Body of pancreas (tissue), 4 donors: ENCODE results near the gene IYD. TPM values are rescaled to one million over a fixed set of nuclear protein-coding genes. Genes with fewer than 3 reads are reported as not detected.
A peak's percentile ranks its signal among the peaks of the same experiment; 100 is the strongest.

ENCODE experiments used
- ATAC-seq: fragments of 150-250 bp; one replicate; pipeline ENCODE4 v1.9.1; 2016
- DNase-seq, 4 donors: peaks; one replicate each; pipeline ENCODE4 v3.0.0-alpha.2; 2019
- H3K27ac ChIP-seq, 4 donors: fragments of 200-600 bp; sonication (generic); 1 replicate in 3 of 4; 2 replicates in 1 of 4; pipeline versions ENCODE4 v1.5.1 to v1.6.1; 2016 to 2019; ENCODE audit warnings: mild to moderate bottlenecking in 1 of 4, mixed read lengths in 1 of 4, moderate library complexity in 1 of 4
- H3K27me3 ChIP-seq, 2 donors: fragments of 200-600 bp; sonication (generic); one replicate each; pipeline ENCODE4 v1.6.0; 2016; ENCODE audit warnings: mild to moderate bottlenecking in 1 of 2
- H3K36me3 ChIP-seq, 2 donors: fragments of 200-600 bp; sonication (generic); replicated peaks in 1 of 2; 2 replicates each; pipeline ENCODE4 v1.5.1; 2016; ENCODE audit warnings: low read depth in 2 of 2; ENCODE audit not compliant: insufficient read depth in 1 of 2
- H3K4me1 ChIP-seq: fragments of 200-600 bp; sonication (generic); one replicate; pipeline ENCODE4 v1.6.0; 2016
- H3K4me3 ChIP-seq, 2 donors: fragments of 200-600 bp; sonication (generic); 1 replicate in 1 of 2; 2 replicates in 1 of 2; pipeline ENCODE4 v1.5.1; 2016 to 2019
- H3K9me3 ChIP-seq, 3 donors: fragments of 200-600 bp; sonication (generic); 1 replicate in 2 of 3; 2 replicates in 1 of 3; pipeline ENCODE4 v1.5.1; 2016
- POLR2A ChIP-seq, 3 donors: fragments of 450-650 bp; IDR thresholded peaks; one replicate each; pipeline ENCODE4 v1.6.1; 2016; ENCODE audit warnings: antibody characterized with exemption in 3 of 3, mild to moderate bottlenecking in 2 of 3
- WGBS, 2 donors: methylation state at CpG; one replicate each; pipeline ENCODE4 v1.1.5; 2017; 5-methylcytosine and 5-hydroxymethylcytosine counted together
- intact Hi-C: fragments of 100-400 bp; cut with DNase I; formaldehyde crosslinking; loops from one replicate; pipeline ENCODE4 v1.15.1; 2023
- total RNA-seq, 2 donors: library from RNA; depleted of rRNA; stranded (reverse); fragments of >200 nt; gene quantifications; one replicate each; pipeline ENCODE4 v1.1.0, GENCODE V29; 2016
- TF ChIP-seq, protein P1 (sequence below), 7 experiments: fragments of 450-650 bp in 4 of 7; fragments of 200-600 bp in 3 of 7; sonication (generic) in 3 of 7; IDR thresholded peaks; one replicate each; pipeline ENCODE4 v1.5.1; 2016 to 2019; ENCODE audit warnings: antibody characterized with exemption in 7 of 7

The IYD gene
- total RNA-seq, 2 donors from 2014 or later, result under 0.01 to 1.3 TPM

DNA sequence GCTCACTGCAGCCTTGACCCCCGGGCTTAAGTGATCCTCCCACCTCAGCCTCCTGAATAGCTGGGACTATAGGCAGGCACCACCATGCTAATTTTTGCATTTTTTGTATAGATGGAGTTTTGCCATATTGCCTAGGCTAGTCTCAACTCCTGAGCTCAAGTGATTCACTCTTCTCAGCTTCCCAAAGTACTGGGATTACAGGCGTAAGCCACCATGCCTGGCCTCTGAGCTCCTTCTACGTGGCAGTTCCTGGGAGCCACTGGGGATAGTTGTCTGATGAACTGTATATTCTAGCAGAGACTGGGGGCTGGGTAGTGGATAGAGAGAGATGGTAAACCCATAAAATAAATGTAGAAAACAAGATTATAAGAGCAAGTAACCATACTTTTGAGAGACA lies 26.1 kb downstream of the IYD start:
- intact Hi-C loops, result loop anchor here (10.0 kb wide), 1 partner anchor 310 kb away; no protein-coding TSS in a partner anchor

DNA sequence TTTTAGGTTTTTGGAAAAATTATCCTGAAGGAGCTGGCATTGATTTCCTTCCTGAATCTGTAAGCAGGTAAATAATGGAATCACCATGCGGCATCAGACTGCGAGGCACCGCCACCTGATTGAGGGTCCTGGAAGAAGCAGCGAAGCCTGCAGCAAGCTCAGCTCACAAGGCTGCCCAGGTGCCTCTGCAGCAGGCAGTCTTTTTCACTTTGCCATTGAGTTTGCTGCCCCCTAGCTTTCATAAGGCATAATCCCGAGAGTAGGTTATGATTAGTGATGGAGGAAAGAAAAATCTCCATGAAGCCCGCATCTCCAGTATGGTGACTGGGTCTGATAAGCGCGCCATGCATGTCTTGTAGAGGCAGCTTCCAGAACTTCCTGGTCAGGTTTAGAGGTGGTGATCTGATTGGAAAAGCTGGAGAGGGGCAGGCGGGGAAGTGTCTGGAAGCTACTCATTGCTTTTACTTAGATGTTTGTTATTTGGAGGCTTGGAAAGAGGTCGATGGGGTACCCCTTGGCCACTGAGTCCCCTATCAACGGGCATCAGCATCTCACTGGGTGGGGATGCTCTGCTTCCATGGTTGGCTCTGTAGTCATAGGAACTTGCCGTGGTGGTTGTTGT lies 26.7 kb downstream of the IYD start:
- no peak for TF ChIP-seq POLR2A (IDR thresholded peaks at IDR 0.05)
- TF ChIP-seq, protein P1, sequence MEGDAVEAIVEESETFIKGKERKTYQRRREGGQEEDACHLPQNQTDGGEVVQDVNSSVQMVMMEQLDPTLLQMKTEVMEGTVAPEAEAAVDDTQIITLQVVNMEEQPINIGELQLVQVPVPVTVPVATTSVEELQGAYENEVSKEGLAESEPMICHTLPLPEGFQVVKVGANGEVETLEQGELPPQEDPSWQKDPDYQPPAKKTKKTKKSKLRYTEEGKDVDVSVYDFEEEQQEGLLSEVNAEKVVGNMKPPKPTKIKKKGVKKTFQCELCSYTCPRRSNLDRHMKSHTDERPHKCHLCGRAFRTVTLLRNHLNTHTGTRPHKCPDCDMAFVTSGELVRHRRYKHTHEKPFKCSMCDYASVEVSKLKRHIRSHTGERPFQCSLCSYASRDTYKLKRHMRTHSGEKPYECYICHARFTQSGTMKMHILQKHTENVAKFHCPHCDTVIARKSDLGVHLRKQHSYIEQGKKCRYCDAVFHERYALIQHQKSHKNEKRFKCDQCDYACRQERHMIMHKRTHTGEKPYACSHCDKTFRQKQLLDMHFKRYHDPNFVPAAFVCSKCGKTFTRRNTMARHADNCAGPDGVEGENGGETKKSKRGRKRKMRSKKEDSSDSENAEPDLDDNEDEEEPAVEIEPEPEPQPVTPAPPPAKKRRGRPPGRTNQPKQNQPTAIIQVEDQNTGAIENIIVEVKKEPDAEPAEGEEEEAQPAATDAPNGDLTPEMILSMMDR (IDR thresholded peaks at IDR 0.05), result peak; percentile 47 to 78 (median 67)
- intact Hi-C loops, result loop anchor here (10.0 kb wide), 1 partner anchor 311 kb away; no protein-coding TSS in a partner anchor

More for the DNA sequence above, 26.1 kb downstream of the IYD start:
- ATAC-seq (no peak), DNase-seq (no peak)
- no peaks in the 10 kb centered on the region for H3K9me3 ChIP-seq
- 67 to 78% methylated on average over 3 of the region's 3 CpGs for WGBS, 2 donors
- no peak overlapping the region for H3K27ac ChIP-seq
- H3K4me3 ChIP-seq, result no peak overlapping the region
- no peaks in the 10 kb centered on the region for H3K36me3 ChIP-seq
- no peak for TF ChIP-seq POLR2A (IDR thresholded peaks at IDR 0.05)
- TF ChIP-seq, protein P1 (IDR thresholded peaks at IDR 0.05), result no peak
- peaks cover 7% of the 10 kb centered on the region for H3K4me1 ChIP-seq
- no peaks in the 10 kb centered on the region for H3K27me3 ChIP-seq

GRCh38 chr6:150403458-150404246 lies 34.8 kb downstream of the IYD start:
- TF ChIP-seq, protein P1 (IDR thresholded peaks at IDR 0.05), result no peak
- no peak for TF ChIP-seq POLR2A (IDR thresholded peaks at IDR 0.05)
- Histone ChIP-seq H3K9me3 (no peaks in the 10 kb centered on the region), H3K4me3 (no peak overlapping the region), H3K27me3 (no peaks in the 10 kb centered on the region), H3K36me3 (no peaks in the 10 kb centered on the region), H3K4me1 (peaks cover 7% of the 10 kb centered on the region), H3K27ac (peak overlapping the region in 3 of 4 donors; percentile 23 to 62 (median 61))
- peak; percentile 83 for ATAC-seq
- WGBS, 2 donors, result 34 to 35% methylated on average over 5 of the region's 5 CpGs
- intact Hi-C loops, result no loop called here
- peak in 3 of 4 donors; percentile 24 to 63 (median 51) for DNase-seq

More for the DNA sequence above, 26.7 kb downstream of the IYD start:
- H3K4me3 ChIP-seq, result no peak overlapping the region
- peaks cover 7% of the 10 kb centered on the region for H3K4me1 ChIP-seq
- no peak overlapping the region for H3K27ac ChIP-seq
- 36 to 50% methylated on average over 12 of the region's 12 CpGs for WGBS, 2 donors
- no peaks in the 10 kb centered on the region for H3K36me3 ChIP-seq
- no peaks in the 10 kb centered on the region for H3K27me3 ChIP-seq
- no peaks in the 10 kb centered on the region for H3K9me3 ChIP-seq
- DNase-seq, result peak; percentile 47 to 68 (median 62)
- peak; percentile 72 for ATAC-seq

- TF ChIP-seq, protein P1 (IDR thresholded peaks at IDR 0.05), result no peak
- no peak for TF ChIP-seq POLR2A (IDR thresholded peaks at IDR 0.05)
- H3K27me3 ChIP-seq, result no peaks in the 10 kb centered on the region
- 41% methylated on average over 2 of the region's 2 CpGs for WGBS, 2 donors
- no peak overlapping the region for H3K4me3 ChIP-seq
- ATAC-seq, result no peak
- intact Hi-C loops, result no loop called here
- H3K4me1 ChIP-seq, result peaks cover 21% of the 10 kb centered on the region
- no peak overlapping the region for H3K27ac ChIP-seq
- no peaks in the 10 kb centered on the region for H3K9me3 ChIP-seq
- no peak for DNase-seq
- no peaks in the 10 kb centered on the region for H3K36me3 ChIP-seq
These were observed 38.1 kb downstream of the IYD start for GRCh38 chr6:150406948-150407347.
